WTC11 (cell line): ENCODE measurements around the gene WNT6. TPM values are rescaled to one million over a fixed set of nuclear protein-coding genes. Genes with fewer than 3 reads are reported as not detected.

ENCODE experiments used
- ATAC-seq: fragments of 200-7000 bp; cut with Tn5 transposase; 2 replicates; pipeline ENCODE4 v1.10.0; 2021; ENCODE audit warnings: mild to moderate bottlenecking, moderate library complexity
- CTCF ChIA-PET: fragments of 300-600 bp; sonication (Branson Sonifier 250); formaldehyde crosslinking; loops from one replicate; lab custom pipeline; 2021; ENCODE audit warnings: antibody characterized with exemption; lab: Charles Lee
- POLR2A ChIA-PET: fragments of 350-600 bp; sonication (Branson Sonifier 250); formaldehyde crosslinking; loops from one replicate; lab custom pipeline; 2021; ENCODE audit warnings: antibody characterized with exemption; lab: Charles Lee
- DNase-seq: peaks from one replicate; pipeline ENCODE4 v3.0.0; 2021; ENCODE audit warnings: low spot score
- H3K27ac Mint-ChIP-seq: 2 replicates; pipeline ENCODE4 v1.8.0; 2021; ENCODE audit warnings: mixed read lengths
- H3K27me3 Mint-ChIP-seq: 2 replicates; pipeline ENCODE4 v1.8.0; 2021; ENCODE audit warnings: low read depth, mild to moderate bottlenecking, moderate library complexity, mixed read lengths
- H3K36me3 Mint-ChIP-seq: 2 replicates; pipeline ENCODE4 v1.8.0; 2021; ENCODE audit warnings: mixed read lengths
- H3K4me1 Mint-ChIP-seq: 2 replicates; pipeline ENCODE4 v1.8.0; 2022; ENCODE audit warnings: mixed read lengths
- H3K4me3 Mint-ChIP-seq: 2 replicates; pipeline ENCODE4 v1.8.0; 2021; ENCODE audit warnings: mild to moderate bottlenecking, moderate library complexity, mixed read lengths
- H3K9me3 Mint-ChIP-seq: 2 replicates; pipeline ENCODE4 v1.8.0; 2021; ENCODE audit warnings: mixed read lengths
- AFF4 ChIP-seq: sonication (generic); formaldehyde crosslinking; IDR thresholded peaks from 2 replicates; pipeline ENCODE4 v1.8.1; 2023; ENCODE audit warnings: mild to moderate bottlenecking, missing genetic modification reagents, borderline replicate concordance
- ERG ChIP-seq: fragments of 250-450 bp; sonication (Bioruptor Pico); IDR thresholded peaks from 2 replicates; pipeline ENCODE4 v1.8.0; 2021; ENCODE audit warnings: mild to moderate bottlenecking
- MYBL2 ChIP-seq: sonication (generic); formaldehyde crosslinking; IDR thresholded peaks from 2 replicates; pipeline ENCODE4 v1.8.1; 2023; ENCODE audit warnings: mild to moderate bottlenecking, moderate library complexity, missing genetic modification reagents
- OVOL2 ChIP-seq: fragments of 250-450 bp; sonication (Bioruptor Pico); IDR thresholded peaks from 2 replicates; pipeline ENCODE4 v1.9.0; 2021; ENCODE audit warnings: mild to moderate bottlenecking, borderline replicate concordance
- RELA ChIP-seq: sonication (generic); formaldehyde crosslinking; IDR thresholded peaks from 2 replicates; pipeline ENCODE4 v1.8.1; 2022; ENCODE audit warnings: missing genetic modification reagents, mild to moderate bottlenecking, borderline replicate concordance
- microRNA-seq: library from miRNA; unstranded; fragments of <30 nt; microRNA quantifications from one replicate; pipeline ENCODE4 v1.2.0, GENCODE V29; 2022; ENCODE audit warnings: borderline number of aligned reads
- total RNA-seq: library from RNA; stranded (reverse); gene quantifications from 3 replicates; pipeline ENCODE4 v1.2.3, GENCODE V29; 2021

The WNT6 gene
- total RNA-seq, 1 experiment from 2014 or later: not detected

- TF ChIP-seq AFF4 (CRISPR knock-in tag): no peak
Measured at GRCh38 chr2:218910741-218911140, 51.1 kb downstream of the WNT6 start (continued).

GRCh38 chr2:218920504-218920903 lies 60.9 kb downstream of the WNT6 start:
- no peak overlapping the region for H3K27ac Mint-ChIP-seq
- peaks cover 29% of the 10 kb centered on the region for H3K9me3 Mint-ChIP-seq
- H3K4me1 Mint-ChIP-seq: no peaks in the 10 kb centered on the region
- CTCF ChIA-PET: no interaction called here
- TF ChIP-seq OVOL2 (CRISPR knock-in tag): no peak
- TF ChIP-seq RELA (CRISPR knock-in tag): no peak
- TF ChIP-seq MYBL2 (CRISPR knock-in tag): no peak
- TF ChIP-seq ERG (CRISPR knock-in tag): no peak
- no peak for ATAC-seq
- peaks cover 21% of the 10 kb centered on the region for H3K36me3 Mint-ChIP-seq
- DNase-seq: no peak
- peaks cover 30% of the 10 kb centered on the region for H3K27me3 Mint-ChIP-seq
- H3K4me3 Mint-ChIP-seq: no peak overlapping the region
- POLR2A ChIA-PET: no interaction called here

Small RNAs within 50 kb of the gene (microRNA-seq; reads per million reads assigned to microRNA genes)
- not detected for gene MIR9500

Other genes with a start within 250 kb of the WNT6 start
- 25.1 to 33.5 TPM (median 28.7 TPM) in 3 replicates for gene ZNF142, start 200.2 kb upstream of the WNT6 start, total RNA-seq
- 31.4 to 35.4 TPM (median 32.7 TPM) in 3 replicates for gene BCS1L, start 200.1 kb upstream of the WNT6 start, total RNA-seq
- 20.3 to 25.1 TPM (median 23.9 TPM) in 3 replicates for gene RNF25, start 187.8 kb upstream of the WNT6 start, total RNA-seq
- 41.0 to 47.7 TPM (median 42.7 TPM) in 3 replicates for gene STK36, start 187.7 kb upstream of the WNT6 start, total RNA-seq
- 73.7 to 87.4 TPM (median 77.1 TPM) in 3 replicates for gene TTLL4, start 149.0 kb upstream of the WNT6 start, total RNA-seq
- 5.6 to 9.3 TPM (median 8.1 TPM) in 3 replicates for gene CYP27A1, start 77.7 kb upstream of the WNT6 start, total RNA-seq
- not detected in 3 replicates for gene PRKAG3, start 28.0 kb upstream of the WNT6 start, total RNA-seq
- gene WNT10A, start 21.0 kb downstream of the WNT6 start, total RNA-seq: not detected in 3 replicates
- gene CDK5R2, start 99.9 kb downstream of the WNT6 start, total RNA-seq: 0.16 to 0.46 TPM (median 0.26 TPM) in 3 replicates
- gene FEV, start 125.4 kb downstream of the WNT6 start, total RNA-seq: not detected in 3 replicates
- gene CRYBA2, start 133.6 kb downstream of the WNT6 start, total RNA-seq: not detected in 3 replicates
- 0.44 to 1.0 TPM (median 0.48 TPM) in 3 replicates for gene CFAP65, start 181.7 kb downstream of the WNT6 start, total RNA-seq
- 0.11 TPM in 1 of 3 replicates, not detected in the others for gene IHH, start 201.1 kb downstream of the WNT6 start, total RNA-seq